GM19395 (cell line): ENCODE results near the gene CDH20.
A peak's percentile ranks its signal among the peaks of the same experiment; 100 is the strongest.

Experiments
- ATAC-seq: cut with Tn5 transposase; IDR thresholded peaks from one replicate; pipeline ENCODE4 v1.9.1; 2021; ENCODE audit warnings: mild to moderate bottlenecking, moderate library complexity; ENCODE audit not compliant: unreplicated experiment

CDH20 gene

GRCh38 chr18:61570070-61570469 is 236.8 kb downstream of the CDH20 start:
- ATAC-seq, result no peak

GRCh38 chr18:61572084-61572655 is 238.9 kb downstream of the CDH20 start:
- ATAC-seq, result no peak

GRCh38 chr18:61572871-61573270 is 239.6 kb downstream of the CDH20 start:
- no peak for ATAC-seq

- ATAC-seq, result no peak
Observed at GRCh38 chr18:61574665-61575064, 241.4 kb downstream of the CDH20 start.

GRCh38 chr18:61575419-61575818 is 242.2 kb downstream of the CDH20 start:
- ATAC-seq, result no peak

GRCh38 chr18:61578846-61579245 is 245.6 kb downstream of the CDH20 start:
- no peak for ATAC-seq

- ATAC-seq, result no peak
Observed at GRCh38 chr18:61579581-61579980, 246.4 kb downstream of the CDH20 start.

GRCh38 chr18:61580046-61580445 is 246.8 kb downstream of the CDH20 start:
- ATAC-seq, result no peak

- peak; percentile 94 for ATAC-seq
Observed at GRCh38 chr18:61581578-61582201, 248.5 kb downstream of the CDH20 start.

GRCh38 chr18:61582202-61582710 is 249.0 kb downstream of the CDH20 start:
- ATAC-seq, result no peak

- no peak for ATAC-seq
Observed at GRCh38 chr18:61583548-61583947, 250.3 kb downstream of the CDH20 start.

- no peak for ATAC-seq
Observed at GRCh38 chr18:61587865-61588264, 254.6 kb downstream of the CDH20 start.

GRCh38 chr18:61589053-61589723 is 256.0 kb downstream of the CDH20 start:
- no peak for ATAC-seq

- ATAC-seq, result no peak
Observed at GRCh38 chr18:61589724-61590065, 256.5 kb downstream of the CDH20 start.

- ATAC-seq, result no peak
Observed at GRCh38 chr18:61591253-61591652, 258.0 kb downstream of the CDH20 start.

GRCh38 chr18:61595615-61596251 is 262.5 kb downstream of the CDH20 start:
- ATAC-seq, result no peak

GRCh38 chr18:61596296-61596695 is 263.1 kb downstream of the CDH20 start:
- ATAC-seq, result no peak

GRCh38 chr18:61597316-61597715 is 264.1 kb downstream of the CDH20 start:
- ATAC-seq, result no peak

GRCh38 chr18:61600422-61600821 is 267.2 kb downstream of the CDH20 start:
- ATAC-seq, result no peak

GRCh38 chr18:61602836-61603235 is 269.6 kb downstream of the CDH20 start:
- no peak for ATAC-seq
